ENCODE results near the gene IFNA16.

GRCh38 chr9:21251638-21252037 lies 34.5 kb upstream of the IFNA16 start:
- TF ChIP-seq CTCF (IDR thresholded peaks at IDR 0.05; ENCODE audit: poor library complexity), result no peak
- TF ChIP-seq EZH2 (IDR thresholded peaks at IDR 0.05; ENCODE audit: borderline replicate concordance), result no peak
- no peak for TF ChIP-seq EZH2phosphoT487 (IDR thresholded peaks at IDR 0.05; ENCODE audit: low read depth, severe bottlenecking, unreplicated experiment)
